Measurements from ENCODE around the gene RUVBL1.

The RUVBL1 gene

GRCh38 chr3:128077202-128077624 lies 46.4 kb downstream of the RUVBL1 start:
- H3K27me3 ChIP-seq (ENCODE audit: insufficient read depth, low read depth): no peaks in the 10 kb centered on the region
- peaks cover 7% of the 10 kb centered on the region for H3K4me1 ChIP-seq (ENCODE audit: low read depth, poor library complexity, severe bottlenecking)
- no peaks in the 10 kb centered on the region for H4K20me1 ChIP-seq (ENCODE audit: insufficient read depth)
- H3K79me2 ChIP-seq (ENCODE audit: insufficient read depth, low read depth): no peaks in the 10 kb centered on the region
- no peak overlapping the region for H3K4me2 ChIP-seq
- no peak overlapping the region for H3K4me3 ChIP-seq (IDR thresholded peaks at IDR 0.05; ENCODE audit: insufficient read depth, low read depth, low read length)
- no peak for TF ChIP-seq CTCF (conservative IDR thresholded peaks at IDR 0.05; ENCODE audit: low read depth, low read length)
- no peak overlapping the region for H2AFZ ChIP-seq (ENCODE audit: low read depth)
- no peak overlapping the region for H3K27ac ChIP-seq
- no peaks in the 10 kb centered on the region for H3K36me3 ChIP-seq (ENCODE audit: insufficient read depth)
- no peak overlapping the region for H3K9ac ChIP-seq

- Histone ChIP-seq H3K4me3 (IDR thresholded peaks at IDR 0.05; ENCODE audit: insufficient read depth, low read depth, low read length) (no peak overlapping the region), H3K79me2 (ENCODE audit: insufficient read depth, low read depth) (no peaks in the 10 kb centered on the region), H3K9ac (no peak overlapping the region), H3K4me2 (no peak overlapping the region), H3K4me1 (ENCODE audit: low read depth, poor library complexity, severe bottlenecking) (peaks cover 7% of the 10 kb centered on the region), H4K20me1 (ENCODE audit: insufficient read depth) (no peaks in the 10 kb centered on the region), H3K27me3 (ENCODE audit: insufficient read depth, low read depth) (no peaks in the 10 kb centered on the region), H2AFZ (ENCODE audit: low read depth) (no peak overlapping the region), H3K36me3 (ENCODE audit: insufficient read depth) (no peaks in the 10 kb centered on the region), H3K27ac (no peak overlapping the region)
- TF ChIP-seq CTCF (conservative IDR thresholded peaks at IDR 0.05; ENCODE audit: low read depth, low read length): no peak
These were observed 47.0 kb downstream of the RUVBL1 start for GRCh38 chr3:128076483-128077201.

GRCh38 chr3:128075522-128076482 lies 47.8 kb downstream of the RUVBL1 start:
- no peak overlapping the region for H2AFZ ChIP-seq (ENCODE audit: low read depth)
- no peak overlapping the region for H3K4me2 ChIP-seq

More at GRCh38 chr3:128075522-128076482, 47.8 kb downstream of the RUVBL1 start:
- no peaks in the 10 kb centered on the region for H3K36me3 ChIP-seq (ENCODE audit: insufficient read depth)
- no peaks in the 10 kb centered on the region for H3K27me3 ChIP-seq (ENCODE audit: insufficient read depth, low read depth)
- H3K79me2 ChIP-seq (ENCODE audit: insufficient read depth, low read depth): no peaks in the 10 kb centered on the region
- H3K9ac ChIP-seq: no peak overlapping the region
- H3K27ac ChIP-seq: no peak overlapping the region
- TF ChIP-seq CTCF (conservative IDR thresholded peaks at IDR 0.05; ENCODE audit: low read depth, low read length): peak; percentile 34; the same call in 1 of the 2 replicates
- H3K4me3 ChIP-seq (IDR thresholded peaks at IDR 0.05; ENCODE audit: insufficient read depth, low read depth, low read length): no peak overlapping the region
- H4K20me1 ChIP-seq (ENCODE audit: insufficient read depth): no peaks in the 10 kb centered on the region
- H3K4me1 ChIP-seq (ENCODE audit: low read depth, poor library complexity, severe bottlenecking): peaks cover 3% of the 10 kb centered on the region
